ENCODE measurements around the gene DLGAP1. TPM values are rescaled to one million over a fixed set of nuclear protein-coding genes. Genes with fewer than 3 reads are reported as not detected.

The DLGAP1 gene
- total and polyA plus RNA-seq, 2 of the 4 experiments (the other 2 are of a cell fraction): under 0.01 to 0.09 TPM

DNA sequence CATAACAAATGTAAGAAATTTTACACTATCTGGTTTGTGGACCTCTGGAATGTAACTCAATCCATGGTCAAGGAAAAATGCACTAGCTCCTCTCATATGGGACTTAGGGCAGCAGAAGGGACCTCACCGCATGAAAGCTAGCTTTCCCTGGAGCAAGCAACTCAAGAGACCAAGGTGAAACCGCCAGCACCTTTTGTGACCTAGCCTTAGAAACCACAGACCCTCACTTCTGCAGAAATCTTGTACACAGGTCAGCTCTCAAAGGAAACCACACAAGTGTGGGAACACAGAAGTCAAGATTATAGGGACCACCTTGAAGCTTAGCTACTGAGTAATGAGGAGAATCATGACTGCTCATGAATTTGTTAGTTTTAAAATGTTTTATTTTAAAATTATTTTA lies 222.5 kb downstream of the DLGAP1 start:
- Histone ChIP-seq H2BK5ac (ENCODE audit: low read depth, low read length, poor library complexity, severe bottlenecking) (no peak overlapping the region), H2AFZ (replicated peaks; ENCODE audit: low read length, poor library complexity) (no peak overlapping the region), H3K23ac (ENCODE audit: low read depth, low read length) (no peak overlapping the region), H4K5ac (ENCODE audit: low read depth, low read length) (no peak overlapping the region), H3K27ac (ENCODE audit: insufficient read depth, low read length) (no peak overlapping the region), H3K4ac (ENCODE audit: low read depth, low read length) (no peak overlapping the region), H2BK20ac (ENCODE audit: low read depth, low read length) (no peak overlapping the region), H4K91ac (ENCODE audit: insufficient read depth, low read depth, low read length) (no peak overlapping the region), H3K36me3 (ENCODE audit: control insufficient read depth, insufficient read depth, low read length) (no peaks in the 10 kb centered on the region), H3K79me1 (ENCODE audit: low read depth in 1 of 2, low read length in 2 of 2) (no peaks in the 10 kb centered on the region), H3K56ac (ENCODE audit: extremely low read depth, insufficient read depth, low read length) (no peak overlapping the region), H3K18ac (ENCODE audit: low read depth, low read length) (no peak overlapping the region), H3K4me1 (ENCODE audit: control insufficient read depth, insufficient read depth, low read length) (no peaks in the 10 kb centered on the region), H4K8ac (ENCODE audit: low read depth in 2 of 2, low read length in 2 of 2) (no peak overlapping the region), H3K4me2 (ENCODE audit: low read depth, low read length) (no peak overlapping the region), H3K9ac (ENCODE audit: low read depth, low read length) (no peak overlapping the region), H2BK120ac (ENCODE audit: low read depth, low read length) (no peak overlapping the region), H3K9me3 (ENCODE audit: control insufficient read depth, insufficient read depth, low read length) (peaks cover 4% of the 10 kb centered on the region; the same call in 1 of the 2 replicates), H3K27me3 (ENCODE audit: control insufficient read depth, insufficient read depth, low read length) (no peaks in the 10 kb centered on the region), H3K9me1 (ENCODE audit: insufficient read depth, low read length) (no peaks in the 10 kb centered on the region), H3K4me3 (ENCODE audit: insufficient read depth, low read depth, low read length) (no peak overlapping the region), H2AK9ac (replicated peaks; ENCODE audit: low read depth, low read length, poor library complexity) (no peak overlapping the region), H2BK15ac (ENCODE audit: low read depth, low read length) (no peak overlapping the region), H4K20me1 (ENCODE audit: insufficient read depth, low read length) (no peaks in the 10 kb centered on the region), H2AK5ac (ENCODE audit: low read depth, low read length) (no peak overlapping the region), H3K14ac (replicated peaks; ENCODE audit: low read depth, low read length) (no peak overlapping the region)
- 20% methylated on average over 1 of the region's 2 CpGs; no CpG with 5 or more reads in 1 of the 2 experiments for WGBS, 2 experiments (ENCODE audit: extremely low coverage in 2 of 2, insufficient read length in 1 of 2)
- intact Hi-C loops (cut with micrococcal nuclease): no loop called here
- no TSS peak for BruUV-seq (replicated peaks)
- dilution Hi-C loops (cut with HindIII; ENCODE audit: low sequenced_read_pairs, unreplicated experiment): no loop called here
- CTCF ChIA-PET: no interaction called here
- ATAC-seq (ENCODE audit: low read depth) (no peak), DNase-seq (no peak)
- POLR2A ChIA-PET (ENCODE audit: unreplicated experiment): no interaction called here
- in situ Hi-C loops (cut with MboI; ENCODE audit: low sequenced_read_pairs): no loop called here
- TF ChIP-seq, protein P1, sequence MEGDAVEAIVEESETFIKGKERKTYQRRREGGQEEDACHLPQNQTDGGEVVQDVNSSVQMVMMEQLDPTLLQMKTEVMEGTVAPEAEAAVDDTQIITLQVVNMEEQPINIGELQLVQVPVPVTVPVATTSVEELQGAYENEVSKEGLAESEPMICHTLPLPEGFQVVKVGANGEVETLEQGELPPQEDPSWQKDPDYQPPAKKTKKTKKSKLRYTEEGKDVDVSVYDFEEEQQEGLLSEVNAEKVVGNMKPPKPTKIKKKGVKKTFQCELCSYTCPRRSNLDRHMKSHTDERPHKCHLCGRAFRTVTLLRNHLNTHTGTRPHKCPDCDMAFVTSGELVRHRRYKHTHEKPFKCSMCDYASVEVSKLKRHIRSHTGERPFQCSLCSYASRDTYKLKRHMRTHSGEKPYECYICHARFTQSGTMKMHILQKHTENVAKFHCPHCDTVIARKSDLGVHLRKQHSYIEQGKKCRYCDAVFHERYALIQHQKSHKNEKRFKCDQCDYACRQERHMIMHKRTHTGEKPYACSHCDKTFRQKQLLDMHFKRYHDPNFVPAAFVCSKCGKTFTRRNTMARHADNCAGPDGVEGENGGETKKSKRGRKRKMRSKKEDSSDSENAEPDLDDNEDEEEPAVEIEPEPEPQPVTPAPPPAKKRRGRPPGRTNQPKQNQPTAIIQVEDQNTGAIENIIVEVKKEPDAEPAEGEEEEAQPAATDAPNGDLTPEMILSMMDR (conservative IDR thresholded peaks at IDR 0.05; ENCODE audit: low read depth, low read length): no peak
- TF ChIP-seq MAZ (IDR thresholded peaks at IDR 0.05; ENCODE audit: borderline replicate concordance, low read depth, low read length): no peak
- TF ChIP-seq RCOR1 (IDR thresholded peaks at IDR 0.05; ENCODE audit: insufficient replicate concordance, low read length): no peak
- TF ChIP-seq MXI1 (IDR thresholded peaks at IDR 0.05; ENCODE audit: borderline replicate concordance, low read depth, low read length): no peak
